ENCODE results near the gene CALML3. TPM values are rescaled to one million over a fixed set of nuclear protein-coding genes. Genes with fewer than 3 reads are reported as not detected.
A peak's percentile ranks its signal among the peaks of the same experiment; 100 is the strongest.

CALML3 gene
- total RNA-seq, 2 donors from 2014 or later, result not detected

GRCh38 chr10:5573319-5573950 is 48.7 kb downstream of the CALML3 start:
- DNase-seq, result no peak
- intact Hi-C loops (cut with DNase I), result no loop called here
- ATAC-seq, result no peak

- no peak for DNase-seq
- no peak for ATAC-seq
- intact Hi-C loops (cut with DNase I), result no loop called here
Observed at GRCh38 chr10:5573968-5574641, 49.3 kb downstream of the CALML3 start.

GRCh38 chr10:5574642-5575131 is 49.9 kb downstream of the CALML3 start:
- DNase-seq (no peak), ATAC-seq (peak in 1 of 2 donors; percentile 12)
- intact Hi-C loops (cut with DNase I), result no loop called here

GRCh38 chr10:5575144-5575481 is 50.4 kb downstream of the CALML3 start:
- DNase-seq (no peak), ATAC-seq (peak in 1 of 2 donors; percentile 20)
- intact Hi-C loops (cut with DNase I), result no loop called here

- intact Hi-C loops (cut with DNase I), result no loop called here
- ATAC-seq, result peak in 1 of 2 donors; percentile 50
Observed at GRCh38 chr10:5575482-5576153, 50.9 kb downstream of the CALML3 start.

GRCh38 chr10:5576154-5576748 is 51.5 kb downstream of the CALML3 start:
- DNase-seq (no peak), ATAC-seq (no peak)
- intact Hi-C loops (cut with DNase I), result no loop called here

More at GRCh38 chr10:5575482-5576153, 50.9 kb downstream of the CALML3 start:
- DNase-seq, result no peak

Other genes with a start within 250 kb of the CALML3 start
- gene UCN3, start 160.0 kb upstream of the CALML3 start, total RNA-seq, result not detected
- under 1 TPM; 0.21 to 0.31 TPM for gene TUBAL3, start 120.1 kb upstream of the CALML3 start, total RNA-seq
- 10 to 100 TPM; 25.6 to 36.4 TPM for gene NET1, start 112.4 kb upstream of the CALML3 start, total RNA-seq
- not detected for gene CALML5, start 25.4 kb upstream of the CALML3 start, total RNA-seq
- 10 to 100 TPM; 17.1 to 19.1 TPM for gene ASB13, start 141.6 kb downstream of the CALML3 start, total RNA-seq
- gene TASOR2, start 159.9 kb downstream of the CALML3 start, total RNA-seq, result 10 to 100 TPM; 32.1 to 49.2 TPM